Colon (tissue), 2 donors: ENCODE results near the gene ANKDD1A.

Experiments
- FAIRE-seq: peaks from 2 replicates; lab custom pipeline; 2012; peaks lifted over from hg19 to GRCh38; lab: Jason Lieb, UNC
- donor health status: control.
- donor health status: control.

The ANKDD1A gene

DNA sequence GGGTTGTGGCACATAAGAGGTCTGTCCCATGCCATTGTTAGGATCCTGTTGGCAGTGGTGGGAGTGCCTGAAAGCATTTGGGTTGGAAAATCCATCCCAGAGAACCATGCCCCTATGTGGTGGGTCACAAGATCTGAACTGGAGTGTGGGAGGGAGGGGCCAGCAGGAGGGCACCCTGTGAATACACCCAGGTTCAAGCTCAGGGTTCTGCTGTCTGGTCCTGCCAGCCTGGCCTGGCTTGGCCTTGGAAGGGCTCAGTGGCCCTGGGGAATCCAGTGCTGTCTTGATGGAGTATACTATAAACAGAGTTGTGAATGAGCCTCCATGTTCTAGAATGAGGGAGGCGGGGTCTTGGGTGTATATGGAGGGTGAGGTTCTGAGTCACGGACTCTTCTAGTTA, 11.8 kb downstream of the ANKDD1A start:
- no peak for FAIRE-seq

DNA sequence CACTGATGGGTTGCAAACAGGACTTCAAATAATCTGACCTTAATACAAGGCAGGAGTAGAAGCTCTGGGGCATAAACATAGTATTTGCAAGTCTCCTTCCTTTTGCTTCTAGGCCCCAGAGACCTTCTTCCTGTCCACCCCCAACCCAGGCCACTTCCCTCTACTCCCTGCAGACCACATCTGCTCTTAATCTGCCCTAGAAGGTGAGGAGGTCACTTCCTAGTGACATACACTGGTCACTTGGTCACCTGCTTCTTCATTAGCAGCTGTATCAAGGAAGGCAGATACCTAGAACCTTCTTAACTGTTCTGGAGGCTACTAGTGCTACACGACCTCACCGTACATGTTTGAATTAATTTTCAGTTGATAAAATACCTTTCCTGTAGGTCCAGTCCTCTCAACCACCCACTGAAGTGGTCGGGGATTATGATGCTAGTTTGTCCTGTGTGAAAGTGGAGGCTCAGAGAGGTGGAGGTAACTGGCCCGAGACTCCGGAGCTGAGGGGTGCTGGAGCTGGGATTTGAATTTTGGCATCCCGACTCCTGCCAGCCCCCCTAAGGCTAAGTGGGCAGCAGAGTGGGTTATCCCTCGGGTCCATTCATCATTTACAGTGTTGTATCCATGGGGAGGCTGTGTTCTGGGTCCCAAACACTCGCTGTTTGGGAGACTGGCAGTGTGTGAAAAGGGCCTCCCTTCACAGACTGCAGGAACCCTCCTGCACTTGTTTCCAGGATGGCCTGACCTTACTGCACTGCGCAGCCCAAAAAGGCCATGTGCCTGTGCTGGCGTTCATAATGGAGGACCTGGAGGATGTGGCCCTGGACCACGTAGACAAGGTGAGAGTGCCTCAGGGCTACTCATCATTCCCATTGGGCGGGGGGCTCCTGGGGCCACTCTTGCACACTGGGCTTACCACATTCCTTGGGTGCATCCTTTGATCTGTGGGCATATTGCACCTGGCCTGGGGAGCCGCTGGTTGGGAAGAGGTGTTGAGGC, 13.9 kb downstream of the ANKDD1A start:
- FAIRE-seq = no peak

DNA sequence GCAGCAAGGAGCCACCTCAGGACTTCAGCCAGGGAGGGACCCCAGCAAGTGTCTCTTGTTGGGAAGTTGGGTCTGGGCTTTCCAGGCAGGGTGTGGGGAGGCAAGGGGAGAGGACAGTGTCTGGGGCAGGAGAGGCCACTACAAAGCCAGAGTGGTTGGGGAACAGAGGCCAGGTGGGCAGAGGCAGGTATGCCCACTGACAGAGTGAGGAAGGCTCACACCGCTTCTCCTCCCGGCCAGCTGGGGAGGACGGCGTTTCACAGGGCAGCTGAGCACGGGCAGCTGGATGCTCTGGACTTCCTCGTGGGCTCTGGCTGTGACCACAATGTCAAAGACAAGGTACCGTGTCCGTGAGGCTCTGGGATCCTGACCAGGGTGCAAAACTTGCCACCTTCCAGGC, 15.0 kb downstream of the ANKDD1A start:
- no peak for FAIRE-seq

DNA sequence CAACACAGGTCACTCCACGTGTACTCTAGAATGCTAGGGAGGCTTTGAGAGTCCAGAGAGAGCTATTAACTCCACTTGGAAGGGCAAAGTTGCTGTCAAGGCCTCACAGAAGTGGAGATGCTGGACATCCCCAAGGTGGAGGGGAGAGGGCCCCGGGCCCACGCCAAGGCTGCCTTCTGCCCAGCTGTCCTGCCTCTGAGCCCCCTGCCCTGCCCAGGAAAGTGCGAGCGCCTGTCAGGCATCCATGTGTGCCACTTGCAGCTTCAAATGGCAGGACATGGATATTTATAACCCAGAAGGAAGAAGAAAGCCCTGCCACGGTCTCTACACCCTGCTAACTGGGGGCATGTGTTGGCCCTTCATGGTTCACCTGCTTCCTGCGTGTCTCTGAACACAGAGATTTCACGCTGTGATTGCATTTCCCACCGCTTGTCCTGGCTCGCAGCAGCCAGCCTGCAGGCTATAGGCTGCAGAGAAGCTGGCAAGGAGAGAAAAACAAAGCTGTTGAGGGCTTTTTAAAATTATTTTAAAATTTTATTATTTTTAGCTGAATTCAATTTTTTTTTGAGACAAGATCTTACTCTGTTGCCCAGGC, 17.0 kb downstream of the ANKDD1A start:
- FAIRE-seq = no peak

DNA sequence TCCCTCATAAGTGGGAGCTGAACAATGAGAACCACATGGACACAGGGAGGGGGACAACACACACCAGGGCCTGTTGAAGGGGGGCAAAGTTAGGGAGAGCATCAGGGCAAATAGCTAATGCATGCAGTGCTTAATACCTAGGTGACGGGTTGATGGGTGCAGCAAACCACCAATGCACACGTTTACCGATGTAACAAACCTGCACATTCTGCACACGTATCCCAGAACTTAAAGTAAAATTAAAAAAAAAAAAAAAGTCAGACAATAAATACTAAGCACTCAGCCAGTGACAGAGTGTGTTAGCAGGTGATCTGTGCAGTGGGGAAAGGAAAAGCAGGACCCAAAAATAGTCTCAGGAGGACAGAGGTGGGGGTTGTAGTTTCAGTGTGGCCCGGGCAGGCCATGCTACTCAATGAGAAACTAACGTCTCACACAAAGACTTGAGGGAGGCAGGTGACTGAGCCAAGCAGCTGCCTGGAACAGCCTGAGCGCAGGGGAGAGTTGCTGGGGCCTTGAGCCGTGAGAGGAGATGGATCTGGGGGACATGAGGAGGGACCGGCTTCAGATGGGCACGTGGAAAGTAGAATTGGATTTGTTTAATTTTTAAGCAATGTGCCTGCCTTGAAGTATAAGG, 18.4 kb downstream of the ANKDD1A start:
- FAIRE-seq = no peak

DNA sequence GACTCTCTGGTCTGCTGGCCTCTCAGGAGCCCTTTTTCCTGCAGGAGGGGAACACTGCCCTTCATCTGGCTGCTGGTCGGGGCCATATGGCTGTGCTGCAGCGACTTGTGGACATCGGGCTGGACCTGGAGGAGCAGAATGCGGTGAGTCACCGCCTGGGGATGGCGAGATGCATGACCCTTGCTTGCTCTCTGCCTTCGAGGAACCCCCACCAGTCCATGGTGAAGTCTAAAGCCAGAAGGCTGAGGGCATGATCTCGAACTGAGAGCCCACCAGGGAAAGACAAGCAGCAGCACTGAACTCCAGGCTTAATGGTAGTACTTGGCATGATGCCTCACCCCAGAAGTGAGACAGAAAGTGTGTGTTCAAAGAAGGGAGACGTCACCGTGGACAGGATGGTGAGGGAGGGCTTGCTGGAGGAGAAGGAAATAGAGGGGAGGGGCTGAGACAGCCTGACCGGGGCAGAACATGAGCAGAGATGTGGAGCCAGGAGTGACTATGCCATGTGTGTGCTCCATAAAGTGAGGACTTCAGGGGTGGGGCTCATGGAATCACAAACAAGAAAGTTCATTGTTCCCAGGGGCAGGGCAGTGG, 19.2 kb downstream of the ANKDD1A start:
- no peak for FAIRE-seq

DNA sequence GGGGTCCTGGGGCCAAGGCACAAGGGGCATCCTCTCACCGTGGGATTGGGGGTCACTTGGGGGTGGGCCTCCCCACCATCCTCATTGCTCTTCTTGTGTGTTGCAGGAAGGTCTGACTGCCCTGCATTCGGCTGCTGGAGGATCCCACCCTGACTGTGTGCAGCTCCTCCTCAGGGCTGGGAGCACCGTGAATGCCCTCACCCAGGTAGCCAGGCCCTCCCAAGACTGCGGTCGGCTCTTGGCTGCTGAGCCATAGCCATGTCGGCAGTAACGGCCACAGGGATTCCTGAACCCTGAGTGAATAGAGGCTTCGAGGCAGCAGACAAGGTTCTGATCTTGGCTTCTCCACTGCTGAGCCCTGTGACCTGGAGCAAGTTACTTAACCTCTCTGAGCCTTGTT, 19.7 kb downstream of the ANKDD1A start:
- FAIRE-seq = no peak

DNA sequence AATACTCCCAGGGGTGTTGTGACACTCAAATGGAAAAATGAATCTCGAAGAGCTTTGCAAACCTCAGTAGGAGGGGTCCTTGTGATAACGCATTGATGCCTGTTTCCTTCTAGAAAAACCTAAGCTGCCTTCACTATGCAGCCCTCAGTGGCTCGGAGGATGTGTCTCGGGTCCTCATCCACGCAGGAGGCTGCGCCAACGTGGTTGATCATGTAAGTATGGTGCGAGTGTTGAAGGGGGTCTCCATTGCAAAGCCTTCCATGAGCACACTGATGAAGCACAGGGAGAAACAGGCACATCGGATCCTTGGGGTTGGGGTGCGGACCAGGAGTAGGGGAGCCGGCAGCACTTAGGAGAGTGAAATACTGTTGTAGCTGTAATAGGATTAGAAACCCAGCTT, 22.3 kb downstream of the ANKDD1A start:
- no peak for FAIRE-seq

DNA sequence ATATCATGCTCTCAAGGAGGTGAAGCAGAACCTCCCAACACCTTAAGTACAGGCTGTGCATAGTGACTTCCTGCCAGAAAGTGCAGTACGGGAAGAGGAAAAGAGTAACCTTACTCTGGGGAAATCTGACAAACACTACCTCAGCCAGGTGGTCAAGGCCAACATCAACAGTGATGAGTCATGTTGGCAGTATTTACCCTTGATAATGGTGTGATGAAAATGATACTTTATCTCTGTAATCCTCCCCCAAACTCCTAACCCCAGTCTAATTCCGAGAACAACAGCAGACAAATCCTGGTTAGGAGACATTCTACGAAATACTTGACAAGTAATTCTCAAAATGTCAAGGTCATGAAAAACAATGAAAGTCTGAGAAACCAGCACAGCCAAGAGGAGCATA, 26.5 kb downstream of the ANKDD1A start:
- FAIRE-seq = no peak

DNA sequence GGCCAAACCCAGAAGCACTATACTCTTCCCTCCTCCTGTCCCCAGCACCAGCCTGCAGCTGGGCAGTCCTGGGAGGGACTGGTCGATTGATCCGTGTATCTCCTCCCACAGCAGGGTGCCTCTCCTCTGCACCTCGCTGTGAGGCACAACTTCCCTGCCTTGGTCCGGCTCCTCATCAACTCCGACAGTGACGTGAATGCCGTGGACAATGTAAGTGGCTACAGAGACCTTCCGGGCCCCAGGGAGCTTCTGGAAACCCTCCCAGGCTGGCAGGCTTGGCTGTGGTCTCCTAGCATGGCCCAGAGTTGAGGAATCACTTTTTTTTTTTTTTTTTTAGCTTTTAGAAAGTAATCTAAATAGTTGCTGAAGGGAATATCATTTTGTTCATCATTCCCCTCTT, 30.7 kb downstream of the ANKDD1A start:
- no peak for FAIRE-seq

DNA sequence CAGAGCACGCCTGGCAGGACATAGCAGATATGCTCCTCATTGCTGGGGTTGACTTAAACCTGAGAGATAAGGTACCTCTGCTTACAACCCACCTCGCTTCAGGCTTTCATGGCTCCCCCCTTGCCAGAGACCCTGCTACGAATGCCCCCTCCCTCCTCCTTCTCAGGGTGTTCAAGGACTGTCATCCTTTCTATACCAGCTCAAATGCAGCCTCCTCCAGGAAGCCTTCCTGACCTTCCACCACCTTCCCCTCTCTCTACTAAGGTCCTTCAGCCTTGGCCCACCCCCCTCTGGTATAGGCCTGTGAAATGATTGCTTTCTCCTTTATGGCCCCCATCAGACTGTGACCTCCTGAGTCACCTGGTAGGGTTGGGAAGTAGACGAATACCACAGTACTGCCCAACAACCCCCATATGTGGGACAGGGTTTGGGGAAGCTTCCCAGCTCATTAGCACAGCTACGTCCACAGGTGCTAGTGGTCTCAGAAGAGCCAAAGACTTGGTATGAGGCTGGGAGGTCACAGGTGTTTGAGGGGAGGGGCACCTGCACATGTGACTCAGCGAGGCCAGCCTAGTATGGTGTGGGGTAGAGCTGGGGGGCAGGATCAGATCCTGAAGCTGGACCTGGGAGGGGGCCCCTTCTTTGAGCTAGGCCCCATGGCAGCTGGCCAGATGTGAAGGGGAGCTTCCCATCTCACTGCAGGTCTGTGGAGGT, 32.0 kb downstream of the ANKDD1A start:
- FAIRE-seq = no peak

DNA sequence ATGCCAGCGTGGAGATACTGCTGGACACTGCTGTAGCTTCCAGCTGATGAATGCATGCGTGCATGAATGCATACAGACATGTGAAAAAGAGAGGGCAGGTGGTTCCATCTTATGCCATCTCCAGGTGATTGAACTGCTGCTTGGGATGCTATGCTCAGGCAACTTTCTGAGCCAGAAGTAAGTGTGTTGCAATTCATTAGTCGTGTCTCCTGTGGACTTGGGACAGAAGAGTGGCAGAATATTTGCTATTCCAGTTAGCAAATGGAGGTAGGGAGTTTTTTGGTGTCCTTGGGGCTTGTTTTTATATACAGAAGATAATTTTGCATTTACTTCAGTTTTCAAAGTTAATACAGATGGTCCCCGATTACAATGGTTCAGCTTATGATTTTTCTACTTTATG, 33.3 kb downstream of the ANKDD1A start:
- FAIRE-seq = no peak

DNA sequence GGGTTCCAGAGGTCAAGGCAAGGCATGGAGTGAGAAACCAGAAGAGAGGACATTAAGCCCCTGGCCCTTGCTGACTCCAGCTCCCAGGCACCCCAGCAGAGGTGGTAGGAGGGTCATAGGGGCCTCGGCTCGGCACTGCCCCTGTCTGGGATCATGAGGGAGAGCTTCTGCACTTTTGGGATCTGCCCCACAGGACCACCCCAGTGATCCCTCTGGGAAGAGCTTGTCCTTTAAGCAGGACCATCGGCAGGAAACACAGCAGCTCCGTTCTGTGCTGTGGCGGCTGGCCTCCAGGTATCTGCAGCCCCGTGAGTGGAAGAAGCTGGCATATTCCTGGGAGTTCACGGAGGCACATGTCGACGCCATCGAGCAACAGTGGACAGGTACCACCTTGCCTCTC, 35.5 kb downstream of the ANKDD1A start:
- no peak for FAIRE-seq

DNA sequence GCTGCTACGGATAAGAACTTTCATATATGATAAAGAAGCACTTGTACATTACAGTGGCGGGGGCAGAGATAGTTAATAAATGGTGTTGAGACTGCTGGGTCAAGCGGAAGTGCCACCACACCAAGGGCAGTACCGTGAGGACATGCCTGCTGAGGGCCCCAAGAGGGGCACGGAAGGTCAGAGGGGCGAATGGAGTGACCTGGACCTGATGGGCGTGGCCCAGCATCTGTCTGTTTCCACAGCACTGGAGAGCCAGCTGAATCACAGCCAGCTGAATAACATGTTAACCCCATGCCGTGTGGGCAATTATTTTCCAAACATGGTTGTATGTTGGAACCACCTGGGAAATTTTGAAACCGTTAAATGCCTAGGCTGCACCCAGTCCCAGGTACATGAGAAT, 37.2 kb downstream of the ANKDD1A start:
- FAIRE-seq = no peak

DNA sequence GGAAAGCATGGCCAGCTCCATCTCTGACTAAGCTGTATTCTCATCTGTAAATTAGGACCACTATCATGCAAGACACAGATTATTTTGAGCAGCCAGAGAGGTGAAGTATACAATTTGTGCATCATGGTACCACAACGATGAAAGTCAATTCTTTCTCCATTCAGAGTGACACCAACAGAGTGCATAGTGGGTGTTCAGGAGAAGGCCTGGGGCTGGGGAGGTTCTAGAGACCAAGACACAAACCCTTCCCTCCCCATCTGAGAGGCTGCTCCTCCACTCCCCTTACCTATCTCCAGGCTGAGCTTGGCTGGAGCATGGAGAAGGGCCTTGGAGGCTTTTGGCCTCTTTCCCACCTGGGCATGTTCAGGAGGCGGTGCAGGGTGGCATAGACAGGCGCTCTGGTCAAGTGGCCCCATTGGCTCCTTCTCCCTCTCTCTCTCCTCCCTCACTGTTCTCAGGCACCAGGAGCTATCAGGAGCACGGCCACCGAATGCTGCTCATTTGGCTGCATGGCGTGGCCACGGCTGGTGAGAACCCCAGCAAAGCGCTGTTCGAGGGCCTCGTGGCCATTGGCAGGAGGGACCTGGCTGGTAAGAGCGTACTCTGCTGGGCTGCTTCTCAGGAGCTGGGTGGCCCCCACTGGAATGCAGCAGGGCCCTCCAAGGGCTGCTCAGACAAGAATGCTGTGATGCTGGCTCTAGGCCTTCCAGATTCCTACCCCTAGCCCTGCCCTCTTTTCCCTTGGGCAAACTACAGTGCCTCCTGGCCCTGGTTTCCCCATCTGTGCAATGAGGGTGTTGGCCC, 37.9 kb downstream of the ANKDD1A start:
- no peak for FAIRE-seq

DNA sequence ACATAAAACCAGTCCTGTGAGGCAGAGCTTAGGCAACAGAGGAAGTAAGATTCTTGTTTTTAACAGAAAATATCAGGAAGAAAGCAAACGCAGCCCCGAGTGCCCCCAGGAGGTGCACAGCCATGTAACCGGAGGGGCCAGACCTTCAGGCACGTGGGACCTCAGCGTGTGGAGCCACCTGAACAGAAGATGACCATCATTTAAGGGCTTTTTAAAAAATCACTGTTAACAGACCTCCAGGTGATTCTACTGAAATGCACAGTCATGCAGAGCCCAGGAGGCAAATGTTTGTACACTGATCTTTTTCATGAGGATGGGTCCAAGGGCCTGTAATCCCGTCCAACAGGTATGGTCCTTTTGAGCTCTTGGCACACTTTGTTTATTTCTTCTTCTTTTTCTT, 39.2 kb downstream of the ANKDD1A start:
- FAIRE-seq = no peak

DNA sequence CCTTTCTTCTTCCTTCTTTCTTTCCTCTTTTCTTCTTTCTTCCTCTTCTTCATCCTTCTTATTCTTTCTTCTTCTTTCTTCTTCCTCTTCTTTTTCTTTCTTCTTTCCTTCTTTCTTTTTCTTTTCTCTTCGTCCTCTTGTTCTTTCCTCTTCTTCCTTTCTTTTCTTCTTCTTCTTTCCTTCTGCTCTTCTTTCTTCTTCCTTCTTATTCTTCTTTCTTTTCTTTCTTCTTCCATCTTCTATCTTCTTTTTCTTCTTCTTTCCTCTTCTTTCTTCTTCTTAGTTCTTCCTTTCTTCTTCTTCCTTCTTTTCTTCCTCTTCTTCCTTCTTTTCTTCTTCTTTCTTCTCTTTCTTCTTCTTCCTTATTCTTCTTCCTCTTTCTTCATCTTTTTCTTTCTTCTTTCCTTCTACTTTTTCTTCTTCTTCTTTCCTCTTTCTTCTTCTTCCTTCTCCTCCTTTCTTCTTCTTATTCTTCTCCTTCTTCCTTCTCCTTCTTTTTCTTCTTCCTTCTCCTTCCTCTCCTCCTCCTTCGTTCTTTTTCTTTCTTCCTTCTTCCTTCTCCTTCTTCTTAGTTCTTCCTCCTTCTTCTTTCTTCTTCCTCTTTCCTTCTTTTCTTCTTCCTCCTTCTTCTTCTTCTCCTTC, 40.2 kb downstream of the ANKDD1A start:
- FAIRE-seq = no peak

DNA sequence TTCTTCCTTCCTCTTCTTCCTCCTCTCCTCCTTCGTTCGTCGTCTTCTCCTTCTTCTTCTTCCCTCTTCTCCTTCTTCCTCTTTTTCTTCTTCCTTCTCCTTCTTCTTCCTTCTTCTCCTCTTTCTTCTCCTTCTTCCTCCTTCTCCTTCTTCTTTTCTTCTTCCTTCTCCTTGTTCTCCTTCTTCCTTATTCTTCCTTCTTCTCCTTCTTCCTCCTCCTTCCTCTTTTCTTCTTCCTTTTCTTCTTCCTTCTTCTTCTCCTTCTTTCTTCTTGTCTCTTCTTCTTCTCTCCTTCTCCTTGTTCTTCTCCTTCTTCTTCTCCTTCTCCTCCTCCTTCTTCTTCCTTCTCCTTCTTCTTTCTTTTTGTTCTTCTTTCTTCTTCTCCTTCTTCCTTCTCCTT, 42.7 kb downstream of the ANKDD1A start:
- FAIRE-seq = no peak

DNA sequence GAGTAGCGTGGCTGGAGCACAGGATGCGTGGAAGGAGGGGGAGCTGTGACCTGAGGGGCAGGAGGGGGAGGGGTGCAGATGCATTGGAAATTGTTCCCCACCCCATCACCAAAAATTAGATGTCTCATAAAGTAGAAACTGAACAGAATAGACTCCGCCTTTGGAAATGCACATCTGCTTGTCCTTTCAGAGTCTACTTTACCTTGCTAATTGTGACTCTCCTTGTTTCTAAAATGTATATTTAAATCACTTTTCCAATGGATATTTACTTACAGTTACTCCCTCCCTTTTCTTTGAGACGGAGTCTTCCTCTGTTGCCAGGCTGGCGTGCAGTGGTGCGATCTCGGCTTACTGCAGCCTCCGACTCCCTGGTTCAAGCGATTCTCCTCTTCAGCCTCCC, 47.4 kb downstream of the ANKDD1A start:
- FAIRE-seq = no peak

DNA sequence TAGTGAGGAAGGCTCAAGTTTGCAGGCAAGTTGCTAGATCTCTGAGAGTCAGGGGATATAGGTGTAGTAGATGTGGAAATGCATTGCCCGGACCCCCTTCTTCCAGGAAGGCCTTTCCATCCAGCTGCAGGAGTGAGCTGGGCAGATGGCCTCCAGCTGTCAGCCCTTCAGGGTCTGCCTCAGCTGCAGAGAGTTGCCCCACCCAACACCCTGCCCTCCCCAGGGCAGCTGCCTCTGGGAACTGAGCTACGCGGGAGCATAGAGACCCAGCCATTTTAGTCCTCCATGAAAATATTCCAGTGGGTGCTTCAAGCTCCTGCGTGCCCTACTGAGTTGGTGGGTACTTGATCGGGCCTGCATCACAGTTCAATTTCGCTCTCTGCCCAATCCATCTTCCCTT, 48.5 kb downstream of the ANKDD1A start:
- FAIRE-seq = no peak

DNA sequence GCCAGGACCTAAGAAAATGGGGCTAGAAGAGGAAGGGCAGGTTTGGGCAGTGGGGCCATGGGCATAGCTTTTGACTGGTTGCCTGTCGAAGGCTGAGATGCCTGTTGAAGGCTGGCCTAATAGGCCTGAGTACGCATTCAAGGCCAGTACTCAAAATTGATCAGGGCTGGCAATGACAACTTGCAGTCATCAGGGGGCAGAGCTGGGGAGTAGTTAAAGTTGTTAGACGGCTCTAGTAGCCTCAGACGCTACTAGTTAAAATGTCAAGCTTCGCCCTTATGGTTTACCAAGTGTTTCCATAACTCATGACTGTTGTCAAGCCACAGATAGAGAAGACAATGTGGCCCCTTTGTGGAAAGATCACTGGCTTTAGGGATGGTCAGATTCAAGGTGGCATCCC, 49.3 kb downstream of the ANKDD1A start:
- FAIRE-seq = no peak
